IMR-90 (cell line): ENCODE measurements around the gene GRIN2A. TPM values are rescaled to one million over a fixed set of nuclear protein-coding genes. Genes with fewer than 3 reads are reported as not detected.

ENCODE experiments used
- ATAC-seq: fragments of 200-7000 bp; cut with Tn5 transposase; 2 replicates; pipeline ENCODE4 v1.9.1; 2020; ENCODE audit warnings: low read depth, mild to moderate bottlenecking, moderate library complexity
- BruUV-seq: library from RNA; stranded (reverse); fragments of 400-500 nt; replicated peaks from 2 replicates; lab custom pipeline; 2021; lab: Mats Ljungman, UMichigan
- CTCF ChIA-PET: fragments of 300-600 bp; formaldehyde crosslinking; extraction: SDS; loops from one replicate; lab custom pipeline; 2021; ENCODE audit warnings: antibody characterized with exemption; lab: Yijun Ruan, JAX
- POLR2A ChIA-PET: fragments of 300-600 bp; sonication (Branson Sonifier 250); formaldehyde crosslinking; loops from one replicate; lab custom pipeline; 2022; ENCODE audit warnings: antibody characterized with exemption; ENCODE audit not compliant: unreplicated experiment; lab: Charles Lee
- DNase-seq: peaks from one replicate; pipeline ENCODE4 v3.0.0; 2013
- H2AFZ ChIP-seq: replicated peaks from 2 replicates; pipeline ENCODE3; 2013; ENCODE audit warnings: low read length, mild to moderate bottlenecking; ENCODE audit not compliant: poor library complexity
- H2AK5ac ChIP-seq: 2 replicates; pipeline ENCODE4 v1.6.1; 2013; ENCODE audit warnings: low read depth, low read length, inconsistent platforms
- H2AK9ac ChIP-seq: replicated peaks from 2 replicates; pipeline ENCODE3; 2013; ENCODE audit warnings: mild to moderate bottlenecking, low read depth, low read length, moderate library complexity; ENCODE audit not compliant: poor library complexity
- H2BK120ac ChIP-seq: 2 replicates; pipeline ENCODE4 v1.6.1; 2013; ENCODE audit warnings: low read depth, low read length, inconsistent platforms
- H2BK15ac ChIP-seq: 3 replicates; pipeline ENCODE4 v1.6.1; 2013; ENCODE audit warnings: low read depth, low read length, inconsistent platforms
- H2BK20ac ChIP-seq: 2 replicates; pipeline ENCODE4 v1.6.1; 2013; ENCODE audit warnings: low read depth, mild to moderate bottlenecking, inconsistent platforms, low read length, moderate library complexity
- H2BK5ac ChIP-seq: 2 replicates; pipeline ENCODE4 v1.6.1; 2013; ENCODE audit warnings: mild to moderate bottlenecking, low read depth, low read length, inconsistent platforms; ENCODE audit not compliant: poor library complexity, severe bottlenecking
- H3K14ac ChIP-seq: replicated peaks from 2 replicates; pipeline ENCODE4 v1.6.1; 2013; ENCODE audit warnings: low read depth, low read length, inconsistent platforms
- H3K18ac ChIP-seq: 2 replicates; pipeline ENCODE4 v1.6.1; 2013; ENCODE audit warnings: low read depth, low read length, control low read depth
- H3K23ac ChIP-seq: 2 replicates; pipeline ENCODE4 v1.6.1; 2013; ENCODE audit warnings: low read depth, low read length, inconsistent platforms
- H3K27ac ChIP-seq: 2 replicates; pipeline ENCODE4 v1.5.1; 2013; ENCODE audit warnings: mild to moderate bottlenecking, control low read depth, low read length; ENCODE audit not compliant: insufficient read depth
- H3K27me3 ChIP-seq: 2 replicates; pipeline ENCODE4 v1.6.1; 2013; ENCODE audit warnings: low read length; ENCODE audit not compliant: control insufficient read depth, insufficient read depth
- H3K36me3 ChIP-seq: 2 replicates; pipeline ENCODE4 v1.6.1; 2013; ENCODE audit warnings: low read length, mixed read lengths; ENCODE audit not compliant: control insufficient read depth, insufficient read depth
- H3K4ac ChIP-seq: 2 replicates; pipeline ENCODE4 v1.6.1; 2013; ENCODE audit warnings: low read depth, low read length, inconsistent platforms
- H3K4me1 ChIP-seq: 2 replicates; pipeline ENCODE4 v1.6.1; 2013; ENCODE audit warnings: low read length, mixed read lengths; ENCODE audit not compliant: control insufficient read depth, insufficient read depth
- H3K4me2 ChIP-seq: 2 replicates; pipeline ENCODE4 v1.6.1; 2013; ENCODE audit warnings: low read depth, mild to moderate bottlenecking, control low read depth, low read length, moderate library complexity
- H3K4me3 ChIP-seq: 2 replicates; pipeline ENCODE4 v1.5.1; 2013; ENCODE audit warnings: low read depth, mild to moderate bottlenecking, control low read depth, low read length, moderate library complexity; ENCODE audit not compliant: insufficient read depth
- H3K56ac ChIP-seq: 2 replicates; pipeline ENCODE4 v1.6.1; 2013; ENCODE audit warnings: low read length, inconsistent platforms; ENCODE audit not compliant: insufficient read depth; ENCODE audit errors: extremely low read depth
- H3K79me1 ChIP-seq, 2 experiments: 2 replicates each; pipeline ENCODE4 v1.6.1; 2013; ENCODE audit warnings: low read length in 2 of 2, inconsistent platforms in 1 of 2, low read depth in 1 of 2
- H3K9ac ChIP-seq: 2 replicates; pipeline ENCODE4 v1.6.1; 2013; ENCODE audit warnings: low read depth, low read length, control low read depth
- H3K9me1 ChIP-seq: 2 replicates; pipeline ENCODE4 v1.6.1; 2013; ENCODE audit warnings: low read length, inconsistent platforms; ENCODE audit not compliant: insufficient read depth
- H3K9me3 ChIP-seq: 2 replicates; pipeline ENCODE4 v1.6.1; 2013; ENCODE audit warnings: low read length; ENCODE audit not compliant: control insufficient read depth, insufficient read depth
- H4K20me1 ChIP-seq: 2 replicates; pipeline ENCODE4 v1.6.1; 2013; ENCODE audit warnings: low read length, inconsistent platforms; ENCODE audit not compliant: insufficient read depth
- H4K5ac ChIP-seq: 2 replicates; pipeline ENCODE4 v1.6.1; 2013; ENCODE audit warnings: mild to moderate bottlenecking, low read depth, low read length, control low read depth
- H4K8ac ChIP-seq, 2 experiments: 2 replicates each; pipeline ENCODE4 v1.6.1; 2013; ENCODE audit warnings: low read depth in 2 of 2, low read length in 2 of 2, control low read depth in 1 of 2, inconsistent platforms in 1 of 2
- H4K91ac ChIP-seq: 2 replicates; pipeline ENCODE4 v1.6.1; 2013; ENCODE audit warnings: low read depth, low read length, inconsistent platforms; ENCODE audit not compliant: insufficient read depth
- CEBPB ChIP-seq: IDR thresholded peaks from 2 replicates; pipeline ENCODE4 v1.6.1; 2012; ENCODE audit warnings: low read depth, low read length, improper control_type of control experiment
- CTCF ChIP-seq: conservative IDR thresholded peaks from 2 replicates; pipeline ENCODE4 v1.5.1; 2012; ENCODE audit warnings: mild to moderate bottlenecking, low read depth, low read length, improper control_type of control experiment
- ELK1 ChIP-seq: fragments of 150-350 bp; IDR thresholded peaks from 2 replicates; pipeline ENCODE4 v1.6.1; 2016; ENCODE audit warnings: low read depth, mild to moderate bottlenecking, low read length, moderate library complexity, borderline replicate concordance
- MAZ ChIP-seq: IDR thresholded peaks from 2 replicates; pipeline ENCODE4 v1.6.1; 2012; ENCODE audit warnings: low read depth, mild to moderate bottlenecking, low read length, improper control_type of control experiment, moderate library complexity, borderline replicate concordance
- MXI1 ChIP-seq: IDR thresholded peaks from 2 replicates; pipeline ENCODE4 v1.6.1; 2012; ENCODE audit warnings: low read depth, mild to moderate bottlenecking, low read length, moderate library complexity, borderline replicate concordance
- NFE2L2 ChIP-seq: fragments of 150-350 bp; IDR thresholded peaks from 2 replicates; pipeline ENCODE4 v1.6.1; 2016; ENCODE audit warnings: low read depth, mild to moderate bottlenecking, low read length
- RAD21 ChIP-seq: IDR thresholded peaks from 2 replicates; pipeline ENCODE4 v1.6.1; 2012; ENCODE audit warnings: low read length, improper control_type of control experiment
- RFX5 ChIP-seq: IDR thresholded peaks from 2 replicates; pipeline ENCODE4 v1.8.0; 2012; ENCODE audit warnings: low read depth, mild to moderate bottlenecking, low read length, moderate library complexity
- USF2 ChIP-seq: fragments of 150-350 bp; IDR thresholded peaks from 2 replicates; pipeline ENCODE4 v1.6.1; 2017; ENCODE audit warnings: mild to moderate bottlenecking, antibody characterized with exemption, low read length, low read depth
- WGBS, 2 experiments: methylation state at CpG; one replicate each; pipeline versions ENCODE4 v1.1.5 to v1.1.7; 2013; ENCODE audit warnings: missing lambda C conversion rate in 2 of 2; ENCODE audit not compliant: insufficient read length in 1 of 2; ENCODE audit errors: extremely low coverage in 2 of 2; 5-methylcytosine and 5-hydroxymethylcytosine counted together
- dilution Hi-C: fragments of 300-500 bp; cut with HindIII; formaldehyde crosslinking; loops from one replicate; pipeline ENCODE4 v1.14.3; 2018; ENCODE audit warnings: low sequenced_read_pairs; ENCODE audit not compliant: unreplicated experiment
- in situ Hi-C: fragments of 300-500 bp; cut with MboI; formaldehyde crosslinking; loops from 3 replicates; pipeline ENCODE4 v1.14.3; 2019; ENCODE audit warnings: low sequenced_read_pairs, inconsistent platforms, mixed read lengths
- intact Hi-C: fragments of 100-400 bp; cut with micrococcal nuclease; formaldehyde crosslinking; loops from 2 replicates; pipeline ENCODE4 v1.10.0; 2022
- polyA plus RNA-seq, 3 experiments: library from polyadenylated mRNA; depleted of rRNA; stranded (reverse); fragments of >200 nt; gene quantifications; 2 replicates each; pipeline ENCODE4 v1.2.3, GENCODE V29; 2012; ENCODE audit warnings: low replicate concordance in 1 of 3
- total RNA-seq: library from RNA; depleted of rRNA; stranded (reverse); fragments of >200 nt; gene quantifications from 2 replicates; pipeline ENCODE4 v1.2.3, GENCODE V29; 2012

The GRIN2A gene
- total and polyA plus RNA-seq, 2 of the 4 experiments (the other 2 are of a cell fraction), result under 0.01 TPM; not detected in 1

DNA sequence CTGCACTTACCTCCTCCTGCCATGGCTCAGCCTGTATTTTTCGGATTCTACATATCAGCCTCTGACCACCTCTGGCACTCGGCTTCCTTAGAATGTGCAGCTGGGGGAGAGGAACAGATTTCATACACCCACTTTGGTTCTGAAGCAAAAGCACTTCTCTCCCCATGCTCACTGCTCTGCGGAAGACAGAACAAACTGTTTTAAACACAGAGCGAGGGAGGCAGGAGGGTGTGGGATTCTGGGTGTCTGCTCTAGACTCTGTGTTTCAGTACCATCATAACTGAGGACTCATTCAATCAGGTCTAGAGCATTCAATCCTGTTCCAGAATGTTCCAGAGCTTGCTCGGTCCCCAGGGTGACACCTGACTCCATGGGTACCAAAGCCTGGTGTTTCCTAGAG is 239.1 kb downstream of the GRIN2A start:
- Histone ChIP-seq H3K4me1 (no peaks in the 10 kb centered on the region), H3K4me3 (no peak overlapping the region), H4K8ac (no peak overlapping the region), H3K9me3 (peaks cover 15% of the 10 kb centered on the region), H2BK20ac (no peak overlapping the region), H3K4me2 (no peak overlapping the region), H2BK15ac (no peak overlapping the region), H3K18ac (no peak overlapping the region), H3K27me3 (no peaks in the 10 kb centered on the region), H3K9me1 (no peaks in the 10 kb centered on the region), H3K14ac (no peak overlapping the region), H2AFZ (no peak overlapping the region), H2BK120ac (no peak overlapping the region), H3K56ac (no peak overlapping the region), H4K20me1 (no peaks in the 10 kb centered on the region), H3K23ac (no peak overlapping the region), H3K79me1 (no peaks in the 10 kb centered on the region), H2AK9ac (no peak overlapping the region), H4K5ac (no peak overlapping the region), H2BK5ac (no peak overlapping the region), H3K4ac (no peak overlapping the region), H3K36me3 (no peaks in the 10 kb centered on the region), H3K27ac (no peak overlapping the region), H4K91ac (no peak overlapping the region), H3K9ac (no peak overlapping the region), H2AK5ac (no peak overlapping the region)
- 33% methylated on average over 1 of the region's 5 CpGs; no CpG with 5 or more reads in 1 of the 2 experiments for WGBS, 2 experiments
- intact Hi-C loops, result no loop called here
- TF ChIP-seq ELK1 (no peak), RFX5 (no peak), CEBPB (no peak), USF2 (no peak), MAZ (no peak), NFE2L2 (no peak), MXI1 (no peak), CTCF (no peak), RAD21 (no peak)
- POLR2A ChIA-PET, result no interaction called here
- no peak for DNase-seq
- BruUV-seq, result no TSS peak
- ATAC-seq, result no peak
- CTCF ChIA-PET, result no interaction called here
- dilution Hi-C loops, result no loop called here
- in situ Hi-C loops, result no loop called here
